ENCODE data around the gene GCN1. TPM values are rescaled to one million over a fixed set of nuclear protein-coding genes. Genes with fewer than 3 reads are reported as not detected.

The GCN1 gene
- total RNA-seq, 1 donor: 71.6 TPM

- no peak for DNase-seq (ENCODE audit: low read depth in 2 of 3, low spot score in 2 of 3)
These were observed 35.9 kb upstream of the GCN1 start for GRCh38 chr12:120230326-120230973.

GRCh38 chr12:120229487-120230325 is 35.2 kb upstream of the GCN1 start:
- DNase-seq (ENCODE audit: low read depth in 2 of 3, low spot score in 2 of 3): no peak

GRCh38 chr12:120229071-120229486 is 34.6 kb upstream of the GCN1 start:
- DNase-seq (ENCODE audit: low read depth in 2 of 3, low spot score in 2 of 3): no peak

GRCh38 chr12:120228291-120229070 is 34.0 kb upstream of the GCN1 start:
- DNase-seq (ENCODE audit: low read depth in 2 of 3, low spot score in 2 of 3): peak; percentile 68 to 89 (median 83)

GRCh38 chr12:120228041-120228290 is 33.5 kb upstream of the GCN1 start:
- no peak for DNase-seq (ENCODE audit: low read depth in 2 of 3, low spot score in 2 of 3)

- no peak for DNase-seq (ENCODE audit: low read depth in 2 of 3, low spot score in 2 of 3)
These were observed 32.9 kb upstream of the GCN1 start for GRCh38 chr12:120227233-120228040.

GRCh38 chr12:120225852-120226640 is 31.5 kb upstream of the GCN1 start:
- peak in 1 of 3 donors; percentile 41 for DNase-seq (ENCODE audit: low read depth in 2 of 3, low spot score in 2 of 3)

- DNase-seq (ENCODE audit: low read depth in 2 of 3, low spot score in 2 of 3): no peak
These were observed 30.7 kb upstream of the GCN1 start for GRCh38 chr12:120225200-120225558.

GRCh38 chr12:120224304-120225199 is 30.0 kb upstream of the GCN1 start:
- DNase-seq (ENCODE audit: low read depth in 2 of 3, low spot score in 2 of 3): peak in 2 of 3 donors; percentile 72 to 82

- DNase-seq (ENCODE audit: low read depth in 2 of 3, low spot score in 2 of 3): no peak
These were observed 29.2 kb upstream of the GCN1 start for GRCh38 chr12:120223458-120224303.

GRCh38 chr12:120222288-120222832 is 27.8 kb upstream of the GCN1 start:
- DNase-seq (ENCODE audit: low read depth in 2 of 3, low spot score in 2 of 3): no peak

GRCh38 chr12:120221576-120221900 is 27.0 kb upstream of the GCN1 start:
- DNase-seq (ENCODE audit: low read depth in 2 of 3, low spot score in 2 of 3): no peak

- DNase-seq (ENCODE audit: low read depth in 2 of 3, low spot score in 2 of 3): no peak
These were observed 26.5 kb upstream of the GCN1 start for GRCh38 chr12:120220838-120221575.

- no peak for DNase-seq (ENCODE audit: low read depth in 2 of 3, low spot score in 2 of 3)
These were observed 24.4 kb upstream of the GCN1 start for GRCh38 chr12:120218680-120219606.

- DNase-seq (ENCODE audit: low read depth in 2 of 3, low spot score in 2 of 3): no peak
These were observed 22.5 kb upstream of the GCN1 start for GRCh38 chr12:120216742-120217605.

Data from hematopoietic multipotent progenitor cell (in vitro differentiated cells).